ENCODE data around the gene MMP21. TPM values are rescaled to one million over a fixed set of nuclear protein-coding genes. Genes with fewer than 3 reads are reported as not detected.

MMP21 gene
- total RNA-seq, 2 donors from 2014 or later: 0.28 to 0.38 TPM

DNA sequence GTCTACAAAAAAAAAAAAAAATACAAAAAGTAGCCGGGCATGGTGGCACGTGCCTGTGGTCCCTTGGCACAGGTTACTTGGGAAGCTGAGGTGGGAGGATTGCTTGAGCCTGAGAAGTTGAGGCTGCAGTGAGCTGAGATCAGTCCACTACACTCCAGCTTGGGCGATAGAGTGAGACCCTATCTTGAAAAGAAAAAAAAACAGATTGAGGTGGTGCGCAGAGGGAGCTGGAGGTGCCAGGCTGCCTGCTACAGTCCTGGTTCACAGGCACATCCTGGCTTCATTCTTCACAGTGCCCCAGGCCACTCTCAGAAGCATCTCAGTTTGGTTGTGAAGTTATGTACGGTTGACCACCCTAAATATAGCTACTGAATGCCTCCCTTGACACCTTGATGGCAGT is 4.8 kb downstream of the MMP21 start:
- intact Hi-C loops (cut with DNase I): no loop called here
- no peak for DNase-seq (ENCODE audit: low spot score)

GRCh38 chr10:125769175-125769574 is 6.4 kb downstream of the MMP21 start:
- intact Hi-C loops (cut with DNase I): no loop called here
- no peak for DNase-seq (ENCODE audit: low spot score)

- intact Hi-C loops (cut with DNase I): no loop called here
These were observed 7.3 kb downstream of the MMP21 start for GRCh38 chr10:125768219-125768855.

GRCh38 chr10:125766511-125766910 is 9.1 kb downstream of the MMP21 start:
- intact Hi-C loops (cut with DNase I): no loop called here
- no peak for DNase-seq (ENCODE audit: low spot score)

More at GRCh38 chr10:125768219-125768855, 7.3 kb downstream of the MMP21 start:
- DNase-seq (ENCODE audit: low spot score): no peak

DNA sequence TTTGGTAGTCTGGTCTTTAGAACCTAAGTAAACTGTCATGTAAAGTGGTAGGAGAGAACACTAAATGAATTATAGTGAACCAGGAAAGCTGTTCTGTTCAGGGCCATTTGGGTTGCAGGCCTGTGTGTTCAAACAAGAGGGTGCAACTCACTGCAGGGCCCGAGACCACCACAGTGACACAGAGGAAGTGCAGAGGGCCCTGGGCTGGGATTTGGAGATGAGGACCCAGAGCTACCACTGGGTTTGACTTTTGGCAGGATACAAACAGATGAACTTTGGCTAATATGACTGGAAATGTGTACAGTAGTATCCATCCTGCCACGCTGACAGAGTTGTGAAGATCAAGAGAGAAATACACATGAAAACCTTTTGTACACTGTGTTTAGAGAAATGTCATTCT is 9.8 kb downstream of the MMP21 start:
- DNase-seq (ENCODE audit: low spot score): no peak
- intact Hi-C loops (cut with DNase I): no loop called here

DNA sequence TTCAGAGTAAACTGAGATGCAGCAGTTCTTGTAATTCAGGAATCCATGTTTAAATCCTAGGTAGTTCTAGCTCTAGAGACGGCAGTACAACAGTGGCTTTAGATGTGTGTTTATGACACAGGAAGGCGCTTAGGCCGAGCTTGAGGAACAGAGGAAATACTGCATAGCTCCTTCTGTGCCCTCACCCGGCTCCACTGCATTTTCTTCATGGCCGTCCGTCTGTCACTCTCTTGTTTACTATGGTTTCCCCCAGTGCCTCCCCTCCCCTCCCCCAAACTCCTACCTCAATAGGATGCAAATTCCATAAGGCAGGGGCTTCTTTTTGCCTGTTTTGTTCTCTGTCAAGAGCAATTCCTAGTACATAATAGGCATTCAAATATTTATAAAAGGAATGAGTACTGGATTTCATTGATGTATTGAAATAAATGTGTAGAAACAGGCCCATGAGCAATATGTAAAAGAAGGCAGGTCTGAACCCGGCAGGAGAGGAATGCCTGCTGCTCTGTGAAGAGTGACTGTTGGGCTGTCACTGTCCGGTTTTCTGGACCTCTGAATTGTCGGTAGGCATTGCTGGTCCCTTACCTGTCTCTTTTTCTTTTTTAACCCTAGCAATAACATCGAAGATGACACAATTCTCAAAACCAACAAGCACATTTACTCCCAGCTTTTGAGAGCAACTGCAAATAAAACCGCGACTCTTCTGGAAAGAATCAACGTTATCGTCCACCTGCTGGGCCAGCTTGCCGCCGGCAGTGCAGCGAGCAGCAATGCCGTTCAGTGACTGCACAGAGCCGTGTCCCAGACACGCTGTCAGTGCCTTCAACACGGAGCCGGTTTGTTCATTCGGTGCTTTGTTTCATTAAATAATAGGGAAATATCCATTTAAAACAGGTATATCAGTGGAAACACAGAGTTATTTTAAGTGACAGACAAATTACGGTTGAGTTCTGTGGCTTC is 12.7 kb downstream of the MMP21 start:
- intact Hi-C loops (cut with DNase I): no loop called here
- DNase-seq (ENCODE audit: low spot score): no peak

DNA sequence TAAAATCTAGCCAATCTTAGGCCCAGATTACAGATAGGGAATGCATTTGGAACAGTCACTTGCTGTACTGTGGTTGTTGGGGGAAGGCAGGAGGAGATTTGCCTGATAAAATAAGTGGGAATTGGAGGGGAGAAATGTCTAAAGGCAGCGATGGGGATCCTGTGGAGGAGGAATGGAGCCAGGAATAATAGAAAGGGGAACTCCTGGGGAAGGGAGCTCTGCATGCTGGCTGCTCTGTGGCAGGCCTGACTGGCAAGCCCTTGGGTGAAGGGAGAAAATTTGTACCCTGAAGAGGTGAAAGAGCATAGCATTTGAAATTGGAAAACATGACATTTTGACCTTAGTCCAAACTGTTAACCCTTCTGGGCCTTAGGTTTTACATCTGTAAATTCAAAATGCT is 13.7 kb downstream of the MMP21 start:
- DNase-seq (ENCODE audit: low spot score): no peak
- intact Hi-C loops (cut with DNase I): no loop called here

GRCh38 chr10:125757742-125758141 is 17.9 kb downstream of the MMP21 start:
- DNase-seq (ENCODE audit: low spot score): no peak
- intact Hi-C loops (cut with DNase I): no loop called here

- intact Hi-C loops (cut with DNase I): no loop called here
- DNase-seq (ENCODE audit: low spot score): no peak
These were observed 18.7 kb downstream of the MMP21 start for GRCh38 chr10:125756853-125757487.

DNA sequence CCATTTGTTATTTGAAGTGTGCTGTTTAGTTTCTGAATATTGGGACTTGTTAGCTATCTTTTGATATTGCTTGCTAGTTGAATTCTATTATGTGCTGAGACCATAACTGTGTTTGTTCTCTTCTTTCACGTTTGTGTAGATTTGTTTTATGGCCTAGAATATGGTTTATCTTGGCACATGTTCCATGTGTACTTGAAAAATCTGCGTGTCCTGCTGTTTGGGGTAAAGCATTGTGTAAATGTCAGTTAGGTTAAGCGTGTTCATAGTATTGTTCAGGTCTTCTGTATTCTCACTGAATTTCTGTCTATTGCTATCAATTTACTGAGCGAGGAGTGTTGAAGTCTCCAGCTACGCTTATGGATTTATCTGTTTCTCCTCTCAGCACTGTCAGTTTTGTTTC is 19.4 kb downstream of the MMP21 start:
- no peak for DNase-seq (ENCODE audit: low spot score)
- intact Hi-C loops (cut with DNase I): no loop called here

DNA sequence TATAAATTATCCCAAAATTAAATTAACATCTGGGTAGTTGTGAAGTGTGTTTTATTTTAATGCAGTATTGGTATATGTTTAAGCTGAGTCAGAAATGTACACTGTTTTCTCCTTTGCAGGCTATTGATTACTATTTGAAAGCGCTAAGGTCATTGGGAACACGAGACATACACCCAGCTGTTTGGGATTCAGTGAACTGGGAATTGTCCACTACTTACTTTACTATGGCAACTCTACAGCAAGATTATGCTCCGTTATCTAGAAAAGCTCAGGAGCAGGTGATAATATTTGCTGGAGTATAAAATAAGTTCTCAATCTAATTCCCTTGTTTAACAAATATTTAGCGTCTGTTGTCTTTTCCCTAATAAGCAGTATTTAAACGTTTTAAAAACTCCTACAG is 28.2 kb downstream of the MMP21 start:
- intact Hi-C loops (cut with DNase I): no loop called here

GRCh38 chr10:125744909-125745308 is 30.7 kb downstream of the MMP21 start:
- intact Hi-C loops (cut with DNase I): no loop called here
- DNase-seq (ENCODE audit: low spot score): no peak

More for the DNA sequence above, 28.2 kb downstream of the MMP21 start:
- no peak for DNase-seq (ENCODE audit: low spot score)

- intact Hi-C loops (cut with DNase I): no loop called here
These were observed 33.2 kb downstream of the MMP21 start for GRCh38 chr10:125742465-125742864.

DNA sequence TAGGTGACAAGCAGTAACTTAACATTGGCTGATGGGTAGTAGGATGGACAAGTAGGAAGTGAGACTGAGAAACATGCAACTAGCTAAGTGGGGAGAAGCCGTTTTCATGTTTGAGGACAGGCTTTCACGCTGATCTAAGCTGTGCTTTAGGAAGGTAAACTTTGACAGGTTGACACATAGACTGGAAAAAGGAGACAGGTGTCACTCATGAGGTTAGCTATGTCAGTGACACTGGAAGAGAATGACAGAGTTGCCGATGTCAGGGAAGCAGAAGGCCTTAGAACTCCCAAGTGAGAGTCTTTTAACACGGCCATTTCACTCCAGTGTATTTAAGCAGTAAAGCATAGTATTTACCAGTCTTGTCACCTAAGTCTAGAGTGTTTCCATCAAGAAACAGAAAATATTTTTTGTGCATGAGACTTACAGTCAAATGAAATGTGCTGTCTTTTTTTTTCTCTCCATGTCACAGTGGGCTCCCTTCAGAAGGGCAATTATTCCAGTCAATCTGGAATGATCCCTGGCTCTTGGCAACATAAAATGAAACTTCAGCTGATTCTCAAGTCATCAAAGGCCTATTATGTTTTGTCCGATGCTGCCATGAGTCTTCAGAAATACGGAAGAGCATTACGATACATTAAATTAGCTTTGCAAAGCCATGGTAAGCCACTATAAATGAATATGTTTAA is 35.5 kb downstream of the MMP21 start:
- intact Hi-C loops (cut with DNase I): loop anchor here in 1 of 2 donors (10.0 kb wide), 1 partner anchor 85 kb away; the partner anchor contains the start of genes BCCIP and UROS
- DNase-seq (ENCODE audit: low spot score): no peak

More at GRCh38 chr10:125742465-125742864, 33.2 kb downstream of the MMP21 start:
- DNase-seq (ENCODE audit: low spot score): no peak

- intact Hi-C loops (cut with DNase I): loop anchor here in 1 of 2 donors (10.0 kb wide), 1 partner anchor 87 kb away; the partner anchor contains the start of genes BCCIP and UROS
- DNase-seq (ENCODE audit: low spot score): no peak
These were observed 37.4 kb downstream of the MMP21 start for GRCh38 chr10:125738206-125738605.

- no peak for DNase-seq (ENCODE audit: low spot score)
- intact Hi-C loops (cut with DNase I): loop anchor here in 1 of 2 donors (10.0 kb wide), 1 partner anchor 90 kb away; the partner anchor contains the start of genes BCCIP and UROS
These were observed 40.8 kb downstream of the MMP21 start for GRCh38 chr10:125734823-125735222.

GRCh38 chr10:125734148-125734547 is 41.5 kb downstream of the MMP21 start:
- intact Hi-C loops (cut with DNase I): loop anchor here in 1 of 2 donors (10.0 kb wide), 1 partner anchor 91 kb away; the partner anchor contains the start of genes BCCIP and UROS
- no peak for DNase-seq (ENCODE audit: low spot score)

DNA sequence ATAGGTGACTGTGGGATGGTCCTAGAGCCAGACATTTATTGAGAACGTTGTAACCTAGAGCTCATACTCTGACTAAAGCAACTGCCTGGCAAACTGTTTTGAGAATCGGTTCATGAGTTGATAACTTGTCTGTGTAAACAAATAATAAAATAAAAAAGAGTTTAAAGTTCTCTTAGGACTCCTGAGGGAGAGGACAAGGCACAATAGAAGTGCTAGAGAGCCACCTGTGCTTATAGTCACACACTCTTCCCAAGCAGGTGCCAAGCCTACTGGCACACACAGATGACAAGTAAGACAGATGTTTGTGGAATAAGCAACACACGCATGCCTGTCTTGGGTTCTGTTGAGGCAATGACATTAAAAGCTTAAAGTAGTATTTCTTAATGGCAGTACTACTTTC is 48.2 kb downstream of the MMP21 start:
- intact Hi-C loops (cut with DNase I): no loop called here
- DNase-seq (ENCODE audit: low spot score): no peak

GRCh38 chr10:125726914-125727313 is 48.7 kb downstream of the MMP21 start:
- no peak for DNase-seq (ENCODE audit: low spot score)
- intact Hi-C loops (cut with DNase I): no loop called here

Data from posterior vena cava (tissue), 2 donors.